Keratinocyte (primary cell): Measurements from ENCODE around the gene LILRB2. TPM values are rescaled to one million over a fixed set of nuclear protein-coding genes. Genes with fewer than 3 reads are reported as not detected.
"Not testable (repeated sequence)": the region's sequence is repeated elsewhere in the genome, so short reads cannot be mapped to it uniquely, and the experiment has no call there.

ENCODE experiments used
- DNase-seq: peaks from one replicate; pipeline ENCODE4 v3.0.0-alpha.2; 2011; ENCODE audit warnings: low read depth, missing footprints, low spot score
- FAIRE-seq: peaks from 2 replicates; lab custom pipeline; 2011; peaks lifted over from hg19 to GRCh38; lab: Jason Lieb, UNC
- H2AFZ ChIP-seq: 2 replicates; pipeline ENCODE4 v1.6.0; 2012; ENCODE audit warnings: low read length, control low read depth, inconsistent platforms; ENCODE audit not compliant: control insufficient read depth
- H3K27ac ChIP-seq: 2 replicates; pipeline ENCODE4 v1.5.1; 2011; ENCODE audit warnings: low read length; ENCODE audit not compliant: control insufficient read depth, insufficient read depth
- H3K27me3 ChIP-seq: 3 replicates; pipeline ENCODE4 v1.6.0; 2011; ENCODE audit warnings: low read length; ENCODE audit not compliant: control insufficient read depth, insufficient read depth; ENCODE audit errors: extremely low read depth
- H3K36me3 ChIP-seq, 2 experiments: 2 replicates in 1 of 2; 3 replicates in 1 of 2; pipeline ENCODE4 v1.5.1; 2011; ENCODE audit warnings: low read length in 2 of 2, mild to moderate bottlenecking in 1 of 2; ENCODE audit not compliant: control insufficient read depth in 2 of 2, insufficient read depth in 2 of 2; ENCODE audit errors: extremely low read depth in 1 of 2
- H3K4me1 ChIP-seq: 3 replicates; pipeline ENCODE4 v1.5.1; 2011; ENCODE audit warnings: low read length; ENCODE audit not compliant: control insufficient read depth, insufficient read depth; ENCODE audit errors: extremely low read depth
- H3K4me2 ChIP-seq: 3 replicates; pipeline ENCODE4 v1.6.0; 2011; ENCODE audit warnings: low read depth, low read length; ENCODE audit not compliant: control insufficient read depth, insufficient read depth; ENCODE audit errors: extremely low read depth
- H3K4me3 ChIP-seq, 3 experiments: fragments of 200-600 bp in 1 of 3; sonication (generic) in 1 of 3; 2 replicates in 2 of 3; 3 replicates in 1 of 3; pipeline ENCODE4 v1.5.1; 2011 to 2016; ENCODE audit warnings: low read length in 3 of 3, mild to moderate bottlenecking in 3 of 3, control low read depth in 2 of 3, inconsistent platforms in 1 of 3, low read depth in 1 of 3, mixed read lengths in 1 of 3, mixed run types in 1 of 3, moderate library complexity in 1 of 3; ENCODE audit not compliant: control insufficient read depth in 2 of 3, insufficient read depth in 2 of 3; ENCODE audit errors: extremely low read depth in 1 of 3
- H3K79me2 ChIP-seq: 2 replicates; pipeline ENCODE4 v1.6.0; 2012; ENCODE audit warnings: low read length; ENCODE audit not compliant: control insufficient read depth, insufficient read depth
- H3K9ac ChIP-seq: 3 replicates; pipeline ENCODE4 v1.6.0; 2011; ENCODE audit warnings: low read length; ENCODE audit not compliant: control insufficient read depth, insufficient read depth; ENCODE audit errors: extremely low read depth
- H3K9me1 ChIP-seq: 3 replicates; pipeline ENCODE4 v1.6.0; 2011; ENCODE audit warnings: low read length; ENCODE audit not compliant: control insufficient read depth, insufficient read depth; ENCODE audit errors: extremely low read depth
- H3K9me3 ChIP-seq: 2 replicates; pipeline ENCODE4 v1.5.1; 2012; ENCODE audit warnings: low read depth, low read length; ENCODE audit not compliant: control insufficient read depth
- H4K20me1 ChIP-seq: 3 replicates; pipeline ENCODE4 v1.6.0; 2011; ENCODE audit warnings: low read length; ENCODE audit not compliant: control insufficient read depth, insufficient read depth; ENCODE audit errors: extremely low read depth
- CTCF ChIP-seq, 3 experiments: IDR thresholded peaks in 1 of 3; conservative IDR thresholded peaks in 1 of 3; optimal IDR thresholded peaks in 1 of 3; 2 replicates in 2 of 3; 3 replicates in 1 of 3; pipeline versions ENCODE3 to v1.5.1; 2011; ENCODE audit warnings: low read length in 3 of 3, mild to moderate bottlenecking in 3 of 3, moderate library complexity in 2 of 3, control low read depth in 1 of 3, inconsistent platforms in 1 of 3; ENCODE audit not compliant: insufficient read depth in 2 of 3; ENCODE audit errors: extremely low read depth in 1 of 3
- EZH2 ChIP-seq: IDR thresholded peaks from one replicate; pipeline ENCODE4 v1.6.1; 2012; ENCODE audit warnings: inconsistent platforms, mild to moderate bottlenecking, low read length, moderate library complexity
- dilution Hi-C: fragments of 300-500 bp; cut with MboI; formaldehyde crosslinking; loops from one replicate; pipeline ENCODE4 v1.7.0; 2020; ENCODE audit warnings: low sequenced_read_pairs; ENCODE audit not compliant: extremely low pct_ligation_motif_present
- polyA plus RNA-seq, 5 experiments: library from polyadenylated mRNA; depleted of rRNA in 3 of 5; stranded (reverse) in 3 of 5; stranded (forward) in 1 of 5; unstranded in 1 of 5; fragments of >200 nt; gene quantifications; 1 replicate in 1 of 5; 2 replicates in 3 of 5; 3 replicates in 1 of 5; pipeline versions ENCODE4 v1.2.1 to v1.2.3, GENCODE V29; 2011 to 2012; ENCODE audit warnings: missing spikeins in 2 of 5, low read depth in 1 of 5, low replicate concordance in 1 of 5

The LILRB2 gene
- polyA plus RNA-seq, 1 donor (not counting 4 experiments of a cell fraction or from before 2014, with no cell fraction given), result not detected

- H3K27me3 ChIP-seq, result not testable (repeated sequence)
Measured at GRCh38 chr19:54285427-54286056, 4.6 kb upstream of the LILRB2 start.

DNA sequence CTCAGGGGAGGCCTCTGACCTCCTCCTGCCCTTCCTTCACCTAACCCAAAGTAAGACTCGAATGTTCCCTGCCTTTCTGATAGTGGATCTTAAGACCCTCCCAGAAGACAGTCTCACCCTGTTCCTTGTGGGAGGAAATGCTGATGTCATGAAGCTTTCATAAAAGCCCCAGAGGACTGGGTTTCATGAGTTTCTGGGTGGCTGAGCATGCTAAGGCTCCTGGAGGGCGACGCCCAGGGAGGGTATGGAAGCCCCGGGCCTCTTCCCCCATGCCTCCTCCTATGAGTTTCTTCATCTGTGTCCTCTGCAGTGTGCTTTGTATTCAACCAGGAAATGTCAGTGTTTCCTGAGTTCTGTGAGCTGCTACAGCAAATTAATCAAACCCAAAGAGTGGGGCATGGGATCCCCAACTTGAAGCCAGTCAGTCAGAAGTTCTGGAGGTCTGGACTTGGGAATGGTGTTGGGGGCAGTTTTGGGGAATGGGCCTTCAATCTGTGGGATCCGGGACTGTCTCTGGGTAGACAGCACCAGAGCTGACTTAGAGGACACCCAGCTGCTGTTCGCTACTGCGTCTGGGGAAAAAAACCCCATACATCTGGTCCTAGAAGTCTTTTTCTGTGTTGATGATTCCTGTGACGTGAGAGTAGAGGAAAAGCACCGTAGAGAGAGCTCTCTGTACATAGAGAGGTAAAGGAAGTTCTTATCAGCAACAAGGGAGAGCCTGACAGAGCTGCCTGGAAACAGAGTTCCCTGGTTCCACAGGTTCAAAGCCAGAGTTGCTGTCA lies 2.0 kb upstream of the LILRB2 start:
- no peak for DNase-seq
- dilution Hi-C loops, result no loop called here
- Histone ChIP-seq H3K27ac (no peak overlapping the region), H3K9ac (no peak overlapping the region), H3K4me2 (no peak overlapping the region), H3K27me3 (no peaks in the 10 kb centered on the region), H4K20me1 (no peaks in the 10 kb centered on the region), H3K4me1 (no peaks in the 10 kb centered on the region), H3K9me1 (no peaks in the 10 kb centered on the region), H3K4me3 (no peak overlapping the region), H3K9me3 (no peaks in the 10 kb centered on the region), H2AFZ (no peak overlapping the region), H3K36me3 (no peaks in the 10 kb centered on the region), H3K79me2 (no peaks in the 10 kb centered on the region)
- no peak for FAIRE-seq
- TF ChIP-seq EZH2 (no peak), CTCF (optimal IDR thresholded peaks at IDR 0.05 in 1 of 3, IDR thresholded peaks at IDR 0.05 in 1 of 3, conservative IDR thresholded peaks at IDR 0.05 in 1 of 3; ENCODE audit: extremely low read depth in 1 of 3, insufficient read depth in 2 of 3, low read length in 3 of 3) (no peak)

More at GRCh38 chr19:54285427-54286056, 4.6 kb upstream of the LILRB2 start:
- H3K4me1 ChIP-seq, H3K9ac ChIP-seq, H3K79me2 ChIP-seq, H3K4me3 ChIP-seq, DNase-seq, dilution Hi-C loops, H3K9me3 ChIP-seq, H2AFZ ChIP-seq, FAIRE-seq, H4K20me1 ChIP-seq, H3K36me3 ChIP-seq, H3K9me1 ChIP-seq, H3K4me2 ChIP-seq, H3K27ac ChIP-seq: not testable (repeated sequence)

GRCh38 chr19:54281729-54282075 lies 792 bp upstream of the LILRB2 start:
- H3K27ac ChIP-seq, H3K79me2 ChIP-seq, H3K9me3 ChIP-seq, H3K4me2 ChIP-seq, H3K4me3 ChIP-seq, FAIRE-seq, H3K9me1 ChIP-seq, H3K4me1 ChIP-seq, dilution Hi-C loops, H3K9ac ChIP-seq, H2AFZ ChIP-seq, H4K20me1 ChIP-seq, DNase-seq, H3K36me3 ChIP-seq, H3K27me3 ChIP-seq: not testable (repeated sequence)

GRCh38 chr19:54280441-54280840 lies 469 bp downstream of the LILRB2 start:
- H3K9ac ChIP-seq, H3K9me3 ChIP-seq, H3K4me3 ChIP-seq, H3K79me2 ChIP-seq, H3K9me1 ChIP-seq, H3K27ac ChIP-seq, H3K4me2 ChIP-seq, H3K36me3 ChIP-seq, H3K4me1 ChIP-seq, H4K20me1 ChIP-seq, dilution Hi-C loops, FAIRE-seq, DNase-seq, H3K27me3 ChIP-seq, H2AFZ ChIP-seq: not testable (repeated sequence)
